NOMO-1 treated with dmso at 0.1 percent for 144 hours (cell line): ENCODE data around the gene APPBP2.
"Not testable (repeated sequence)": the region's sequence is repeated elsewhere in the genome, so short reads cannot be mapped to it uniquely, and the experiment has no call there.

Source experiments
- DNase-seq: peaks from one replicate; lab custom pipeline; 2025; ENCODE audit not compliant: unreplicated experiment; lab: John Stamatoyannopoulos, UW

Gene APPBP2

GRCh38 chr17:60525685-60526514 is at the start of gene APPBP2:
APPBP2 (minus strand) TSS chr17:60526242; CDS start chr17:60525931, 311 bp downstream.
- DNase-seq: peak; percentile 38

GRCh38 chr17:60573236-60574051 is 47.4 kb upstream of the APPBP2 start:
- DNase-seq: no peak

GRCh38 chr17:60565233-60565632 is 39.2 kb upstream of the APPBP2 start:
- no peak for DNase-seq

GRCh38 chr17:60563743-60564142 is 37.7 kb upstream of the APPBP2 start:
- no peak for DNase-seq

GRCh38 chr17:60562421-60562820 is 36.4 kb upstream of the APPBP2 start:
- no peak for DNase-seq

GRCh38 chr17:60560860-60561257 is 34.8 kb upstream of the APPBP2 start:
- no peak for DNase-seq

- DNase-seq: no peak
These were observed 34.2 kb upstream of the APPBP2 start for GRCh38 chr17:60559995-60560859.

GRCh38 chr17:60559659-60559994 is 33.6 kb upstream of the APPBP2 start:
- no peak for DNase-seq

GRCh38 chr17:60557805-60558204 is 31.8 kb upstream of the APPBP2 start:
- DNase-seq: no peak

GRCh38 chr17:60555786-60556185 is 29.7 kb upstream of the APPBP2 start:
- DNase-seq: no peak

- DNase-seq: no peak
These were observed 28.3 kb upstream of the APPBP2 start for GRCh38 chr17:60554377-60554788.

GRCh38 chr17:60552255-60552654 is 26.2 kb upstream of the APPBP2 start:
- not testable (repeated sequence) for DNase-seq

GRCh38 chr17:60548990-60549389 is 22.9 kb upstream of the APPBP2 start:
- no peak for DNase-seq

GRCh38 chr17:60545465-60546191 is 19.6 kb upstream of the APPBP2 start:
- DNase-seq: no peak

- DNase-seq: no peak
These were observed 16.0 kb upstream of the APPBP2 start for GRCh38 chr17:60542071-60542470.

- DNase-seq: no peak
These were observed 14.4 kb upstream of the APPBP2 start for GRCh38 chr17:60540460-60540859.

- DNase-seq: no peak
These were observed 13.8 kb upstream of the APPBP2 start for GRCh38 chr17:60539807-60540206.

GRCh38 chr17:60538726-60539125 is 12.7 kb upstream of the APPBP2 start:
- no peak for DNase-seq

- DNase-seq: no peak
These were observed 9.6 kb upstream of the APPBP2 start for GRCh38 chr17:60535382-60536279.
